Measurements from ENCODE around the gene THADA.

Gene THADA

DNA sequence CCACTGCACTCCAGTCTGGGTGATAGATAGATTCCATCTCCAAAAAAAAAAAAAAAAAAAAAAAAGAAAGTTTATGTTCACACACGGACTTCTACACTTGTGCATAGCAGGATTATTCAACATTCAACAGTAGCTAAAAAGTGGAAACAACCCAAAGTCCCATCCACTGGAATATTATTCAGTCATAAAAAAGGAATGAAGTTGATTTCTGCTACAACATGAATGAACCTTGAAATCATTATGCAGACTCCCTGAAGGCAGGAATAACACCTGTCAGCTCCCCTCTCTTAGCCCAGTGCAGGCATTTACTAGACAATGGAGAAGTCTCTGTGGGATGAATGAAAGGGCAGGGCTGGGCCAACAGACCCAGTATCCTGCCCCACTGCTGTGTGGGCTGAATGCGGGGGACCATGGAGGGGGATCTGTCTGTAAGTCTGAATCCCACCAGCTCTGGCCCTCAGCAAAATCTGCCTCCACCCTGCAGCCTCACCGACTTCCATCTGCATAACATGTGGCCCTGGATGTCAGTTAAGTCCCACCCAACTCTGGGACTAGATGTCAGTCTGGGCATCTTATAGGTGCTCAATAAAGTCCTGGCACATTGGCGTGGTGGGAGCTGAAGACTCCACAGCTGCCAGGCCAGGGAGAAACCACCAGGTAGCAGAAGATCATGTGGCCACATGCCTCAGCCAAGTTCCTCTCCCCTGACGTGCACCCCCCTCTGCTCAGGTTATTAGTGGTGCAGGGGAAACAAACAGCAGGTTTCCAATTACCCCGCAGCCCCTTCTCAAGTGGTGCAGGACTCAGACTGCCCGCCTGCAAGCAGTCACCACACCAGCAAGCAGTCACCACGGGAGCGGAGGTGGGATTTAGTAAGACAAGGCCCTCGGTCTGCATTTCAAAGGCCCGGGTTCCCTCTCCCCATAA is 378.3 kb downstream of the THADA start:
- no peak for DNase-seq

DNA sequence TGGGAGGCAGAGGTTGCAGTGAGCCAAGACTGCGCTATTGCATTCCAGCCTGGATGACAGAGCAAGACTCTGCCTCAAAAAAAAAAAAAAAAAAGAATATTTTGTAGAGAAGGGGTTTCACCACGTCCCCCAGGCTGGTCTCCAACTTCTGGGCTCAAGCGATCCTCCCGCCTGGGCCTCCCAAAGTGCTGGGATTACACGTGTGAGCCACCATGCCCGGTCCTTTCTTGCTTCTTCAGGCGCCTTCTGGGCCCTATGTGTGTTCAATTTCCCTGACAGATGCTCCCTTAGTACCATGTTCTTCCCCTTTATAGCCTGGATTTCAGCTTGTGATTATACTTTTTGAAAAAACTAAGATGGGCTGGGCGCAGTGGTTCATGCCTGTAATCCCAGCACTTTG is 379.2 kb downstream of the THADA start:
- no peak for DNase-seq

- DNase-seq: no peak
Measured at GRCh38 chr2:43215673-43216255, 380.1 kb downstream of the THADA start.

DNA sequence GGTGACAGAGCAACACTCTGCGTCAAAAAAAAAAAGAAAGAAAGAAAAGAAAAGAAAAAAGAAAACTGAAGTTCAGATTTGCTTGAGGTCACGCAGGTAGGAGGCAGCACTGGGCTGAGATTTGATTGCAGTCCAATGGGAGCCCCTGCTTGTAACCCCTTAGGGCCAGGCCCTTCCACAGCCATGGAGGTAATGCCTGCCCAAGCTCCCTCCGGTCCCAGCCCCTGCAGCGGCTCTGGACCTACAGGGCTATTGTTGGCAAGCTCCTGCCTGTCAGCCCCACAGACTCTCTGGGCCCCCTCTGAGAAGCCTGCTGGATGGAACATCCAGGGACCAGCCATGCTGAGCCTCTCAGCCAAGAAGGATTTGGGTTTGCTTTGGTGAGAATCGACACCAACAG is 381.6 kb downstream of the THADA start:
- DNase-seq: no peak

- no peak for DNase-seq
Measured at GRCh38 chr2:43212931-43213330, 382.9 kb downstream of the THADA start.

GRCh38 chr2:43212216-43212835 is 383.5 kb downstream of the THADA start:
- no peak for DNase-seq

GRCh38 chr2:43210467-43211303 is 385.2 kb downstream of the THADA start:
- no peak for DNase-seq

GRCh38 chr2:43210125-43210466 is 385.7 kb downstream of the THADA start:
- DNase-seq: no peak

DNA sequence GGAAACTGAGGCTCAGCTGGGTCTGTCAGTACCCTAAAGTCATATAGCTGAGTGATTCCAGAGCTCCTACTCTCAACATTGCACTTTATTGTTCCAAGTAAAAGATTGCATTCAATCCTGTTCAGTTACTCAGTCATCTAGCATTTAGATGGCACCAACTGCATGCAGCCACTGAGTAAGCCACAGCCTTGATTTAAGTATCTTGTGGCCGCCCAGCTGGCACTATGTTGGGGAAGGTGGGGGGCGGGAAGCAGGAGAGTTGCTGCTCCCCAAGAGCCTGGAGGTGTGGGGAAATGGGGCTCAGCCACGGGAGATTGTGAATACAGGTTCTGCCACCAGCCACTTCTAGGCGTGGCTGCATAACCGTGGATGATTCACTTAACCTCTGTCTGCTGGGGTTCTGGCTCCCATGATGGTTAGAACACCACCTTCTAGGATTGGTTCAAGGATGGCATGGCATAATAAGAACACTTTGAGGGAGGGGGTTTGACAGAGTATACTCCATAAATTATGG is 386.6 kb downstream of the THADA start:
- no peak for DNase-seq

GRCh38 chr2:43207553-43208300 is 388.1 kb downstream of the THADA start:
- DNase-seq: no peak

GRCh38 chr2:43206602-43207001 is 389.2 kb downstream of the THADA start:
- no peak for DNase-seq

GRCh38 chr2:43203373-43203772 is 392.5 kb downstream of the THADA start:
- no peak for DNase-seq

GRCh38 chr2:43202289-43202688 is 393.5 kb downstream of the THADA start:
- no peak for DNase-seq

DNA sequence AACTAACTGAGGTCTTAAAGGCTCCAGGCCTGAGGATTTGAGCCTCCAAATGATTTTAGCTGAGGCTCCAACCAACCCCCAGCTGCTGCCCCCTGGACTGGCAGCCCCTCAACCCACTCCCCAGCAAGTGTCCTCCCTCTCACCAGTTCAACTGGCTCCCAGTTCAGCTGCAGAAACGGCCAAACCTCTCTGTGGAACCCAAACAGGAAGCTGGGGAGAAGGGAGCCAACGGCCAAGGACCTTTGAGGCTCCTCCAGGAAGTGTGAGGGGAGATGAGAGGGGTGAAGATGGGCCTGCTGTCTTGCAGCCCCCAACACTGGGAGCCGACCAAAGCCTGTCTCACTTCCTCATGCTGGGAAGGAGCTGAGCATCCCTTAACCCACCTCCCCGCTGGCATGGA is 394.3 kb downstream of the THADA start:
- DNase-seq: no peak

- DNase-seq: no peak
Measured at GRCh38 chr2:43201016-43201415, 394.8 kb downstream of the THADA start.

DNA sequence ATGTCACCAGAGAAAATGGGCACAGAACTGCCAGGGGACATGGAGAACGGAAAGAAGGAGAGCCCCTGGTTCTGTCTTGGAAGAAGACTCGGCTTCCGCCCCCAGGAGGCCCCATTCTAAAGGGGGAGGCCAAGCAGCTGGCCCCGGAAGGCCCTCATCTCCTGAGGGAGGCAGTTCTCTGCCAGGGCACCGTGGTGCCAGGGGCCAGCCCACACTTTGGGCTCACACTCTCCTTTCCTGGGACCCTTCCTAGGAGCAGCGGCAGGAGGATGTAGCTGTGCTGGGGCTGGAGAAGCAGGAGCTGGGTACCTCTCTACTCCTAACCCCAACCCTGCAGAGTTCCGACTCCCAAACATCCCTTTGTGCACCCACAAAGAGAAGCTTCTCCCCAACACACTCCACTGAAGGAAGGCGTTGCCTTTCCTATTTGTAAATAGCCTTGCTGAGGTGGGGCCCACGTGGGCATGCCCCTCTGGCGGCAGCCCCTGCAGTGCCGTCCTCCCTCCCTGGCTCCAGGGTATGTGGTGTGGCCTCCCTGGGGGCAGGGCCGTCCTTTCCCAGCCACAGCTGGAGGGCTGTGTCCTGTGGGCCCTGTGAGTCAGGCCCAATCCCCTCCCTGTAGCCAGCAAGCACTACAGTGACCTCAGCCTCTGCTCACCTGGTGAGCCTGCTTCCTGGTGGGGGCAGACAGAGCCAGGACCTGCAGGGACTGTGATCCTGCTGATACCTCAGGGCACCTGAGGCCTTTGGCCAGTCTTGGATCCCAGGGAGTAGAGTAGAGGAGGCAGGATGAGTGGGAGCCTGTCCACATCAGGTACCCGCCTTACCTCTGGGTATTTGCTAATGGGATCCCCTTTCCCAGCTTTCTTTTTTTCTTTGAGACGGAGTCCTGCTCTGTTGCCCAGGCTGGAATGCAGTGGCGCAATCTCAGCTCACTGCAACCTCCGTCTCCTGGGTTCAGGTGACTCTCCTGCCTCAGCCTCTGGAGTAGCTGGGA is 396.0 kb downstream of the THADA start:
- no peak for DNase-seq

- no peak for DNase-seq
Measured at GRCh38 chr2:43198263-43198662, 397.6 kb downstream of the THADA start.

DNA sequence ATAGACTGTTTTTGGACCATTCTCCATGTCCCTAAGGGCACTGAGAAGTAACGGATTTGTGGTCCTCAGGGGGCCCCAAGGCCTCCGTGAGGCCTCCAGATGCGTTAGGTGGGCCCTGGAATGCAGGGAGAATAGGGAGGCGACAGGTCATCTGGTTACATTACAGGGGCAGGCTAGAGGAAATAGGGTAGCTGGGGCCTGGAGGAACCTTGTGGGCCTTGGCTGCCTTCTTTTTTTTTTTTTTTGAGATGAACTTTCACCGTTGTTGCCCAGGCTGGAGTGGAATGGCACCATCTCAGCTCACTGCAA is 398.3 kb downstream of the THADA start:
- no peak for DNase-seq

- DNase-seq: no peak
Measured at GRCh38 chr2:43196768-43197587, 398.9 kb downstream of the THADA start.

All from activated naive CD4-positive, alpha-beta T cell treated with Interleukin-2 at 50 U/mL for 16 hours (primary cell).